Stimulated activated CD8-positive, alpha-beta memory T cell treated with anti-CD3 and anti-CD28 coated beads, Interleukin-12 subunit alpha, Interleukin-12 subunit beta, amount 100 ng/mL, for 1 hour (primary cell): Measurements from ENCODE around the gene TMEM138.

Source experiments
- DNase-seq: peaks from one replicate; pipeline ENCODE4 v3.0.0-alpha.2; 2020; ENCODE audit warnings: low read depth

Gene TMEM138

GRCh38 chr11:61361741-61362541 lies at the start of gene TMEM138, which contains the start of gene CYB561A3:
TMEM138 (plus strand) TSS chr11:61362374; CDS start chr11:61364391, 2,017 bp downstream.
CYB561A3 (minus strand) TSS chr11:61361882; CDS start chr11:61356713, 5,169 bp downstream.
- DNase-seq = peak; percentile 76

- DNase-seq = no peak
Observed at GRCh38 chr11:61315260-61315659, 46.9 kb upstream of the TMEM138 start.

GRCh38 chr11:61325649-61326414 lies 36.3 kb upstream of the TMEM138 start:
- DNase-seq = no peak

GRCh38 chr11:61327669-61328071 lies 34.5 kb upstream of the TMEM138 start:
- DNase-seq = no peak

- no peak for DNase-seq
Observed at GRCh38 chr11:61328351-61328750, 33.8 kb upstream of the TMEM138 start.

- no peak for DNase-seq
Observed at GRCh38 chr11:61329871-61330270, 32.3 kb upstream of the TMEM138 start.

GRCh38 chr11:61331651-61332050 lies 30.5 kb upstream of the TMEM138 start:
- no peak for DNase-seq

- no peak for DNase-seq
Observed at GRCh38 chr11:61332281-61332796, 29.8 kb upstream of the TMEM138 start.

GRCh38 chr11:61332797-61333549 lies 29.2 kb upstream of the TMEM138 start, which contains the start of the genes DDB1 and TKFC:
DDB1 (minus strand) TSS chr11:61333105; CDS start chr11:61332968, 137 bp downstream.
TKFC (plus strand) TSS chr11:61333228; CDS start chr11:61334729, 1,501 bp downstream.
- peak; percentile 95 for DNase-seq

GRCh38 chr11:61333550-61334433 lies 28.4 kb upstream of the TMEM138 start:
- no peak for DNase-seq

GRCh38 chr11:61334434-61335354 lies 27.5 kb upstream of the TMEM138 start:
- DNase-seq = no peak

GRCh38 chr11:61335355-61335710 lies 26.8 kb upstream of the TMEM138 start:
- no peak for DNase-seq

GRCh38 chr11:61336171-61336935 lies 25.8 kb upstream of the TMEM138 start:
- peak; percentile 69 for DNase-seq

GRCh38 chr11:61337706-61338470 lies 24.3 kb upstream of the TMEM138 start:
- no peak for DNase-seq

GRCh38 chr11:61338783-61339489 lies 23.2 kb upstream of the TMEM138 start:
- no peak for DNase-seq

- no peak for DNase-seq
Observed at GRCh38 chr11:61339490-61339878, 22.7 kb upstream of the TMEM138 start.

GRCh38 chr11:61340979-61341378 lies 21.2 kb upstream of the TMEM138 start:
- no peak for DNase-seq

GRCh38 chr11:61341706-61342105 lies 20.5 kb upstream of the TMEM138 start:
- DNase-seq = no peak
